Gastroesophageal sphincter (tissue), 4 donors: ENCODE results near the gene PRKG1. TPM values are rescaled to one million over a fixed set of nuclear protein-coding genes. Genes with fewer than 3 reads are reported as not detected.

Source experiments
- ATAC-seq: fragments of 150-250 bp; one replicate; pipeline ENCODE4 v1.9.1; 2016; ENCODE audit warnings: mild to moderate bottlenecking, moderate library complexity
- H3K27ac ChIP-seq, 4 donors: fragments of 200-600 bp; sonication (generic) in 3 of 4; 1 replicate in 3 of 4; 2 replicates in 1 of 4; pipeline ENCODE4 v1.5.1; 2016 to 2019
- H3K27me3 ChIP-seq: fragments of 200-600 bp; sonication (generic); one replicate; pipeline ENCODE4 v1.5.1; 2019
- H3K36me3 ChIP-seq, 2 donors: fragments of 200-600 bp; sonication (generic); one replicate each; pipeline ENCODE4 v1.5.1; 2019; ENCODE audit warnings: control low read depth in 1 of 2
- H3K4me1 ChIP-seq, 3 donors: fragments of 200-600 bp; sonication (generic); 1 replicate in 2 of 3; 2 replicates in 1 of 3; pipeline ENCODE4 v1.5.1; 2016 to 2019; ENCODE audit warnings: control low read depth in 2 of 3
- H3K4me3 ChIP-seq, 2 donors: fragments of 200-600 bp; sonication (generic); one replicate each; pipeline ENCODE4 v1.5.1; 2019; ENCODE audit warnings: mild to moderate bottlenecking in 1 of 2, moderate library complexity in 1 of 2
- H3K9me3 ChIP-seq, 3 donors: fragments of 200-600 bp; sonication (generic); one replicate each; pipeline ENCODE4 v1.5.1; 2017 to 2019; ENCODE audit warnings: control low read depth in 2 of 3
- EP300 ChIP-seq: sonication (generic); formaldehyde crosslinking; IDR thresholded peaks from one replicate; pipeline ENCODE4 v1.6.1; 2017; ENCODE audit warnings: antibody characterized with exemption, mild to moderate bottlenecking
- POLR2A ChIP-seq, 2 donors: fragments of 450-650 bp; IDR thresholded peaks; one replicate each; pipeline ENCODE4 v1.6.1; 2017; ENCODE audit warnings: antibody characterized with exemption in 2 of 2, mild to moderate bottlenecking in 2 of 2, moderate library complexity in 1 of 2
- POLR2AphosphoS5 ChIP-seq: sonication (generic); formaldehyde crosslinking; IDR thresholded peaks from one replicate; pipeline ENCODE4 v1.6.1; 2017; ENCODE audit warnings: antibody characterized with exemption
- WGBS, 2 donors: methylation state at CpG; one replicate each; pipeline ENCODE4 v1.1.5; 2018; ENCODE audit warnings: low coverage in 1 of 2; 5-methylcytosine and 5-hydroxymethylcytosine counted together
- total RNA-seq, 4 donors: library from RNA; depleted of rRNA; stranded (reverse); fragments of >200 nt; gene quantifications; one replicate each; pipeline ENCODE4 v1.1.0, GENCODE V29; 2016
- TF ChIP-seq, protein P1 (sequence below), 4 experiments: fragments of 200-600 bp in 2 of 4; fragments of 450-650 bp in 2 of 4; sonication (generic) in 1 of 4; IDR thresholded peaks; one replicate each; pipeline ENCODE4 v1.5.1; 2017 to 2019; ENCODE audit warnings: antibody characterized with exemption in 4 of 4, mild to moderate bottlenecking in 2 of 4, moderate library complexity in 2 of 4

PRKG1 gene
- total RNA-seq, 4 donors from 2014 or later = 27.5 to 73.2 (median 39.2) TPM

DNA sequence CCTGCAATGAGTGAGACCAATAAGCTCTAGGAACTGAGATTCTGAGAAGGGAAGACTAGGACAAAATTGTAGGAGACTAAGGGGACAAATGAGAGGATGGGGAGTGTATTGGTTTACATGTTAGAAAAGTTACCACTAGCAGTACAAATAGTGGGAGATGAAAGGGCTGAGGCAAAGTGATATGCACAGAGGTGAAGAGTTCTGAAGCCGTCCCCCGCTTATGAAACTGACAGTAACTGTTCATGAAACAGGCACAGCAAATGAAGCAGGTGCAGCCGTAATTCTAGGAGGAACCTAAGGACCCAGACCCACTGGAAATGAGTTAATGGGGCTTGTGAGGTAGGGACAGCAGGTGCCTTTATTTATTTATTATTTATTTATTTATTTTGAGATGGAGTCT is 211.3 kb downstream of the PRKG1 start:
- Histone ChIP-seq H3K4me1 (no peaks in the 10 kb centered on the region), H3K27me3 (no peaks in the 10 kb centered on the region), H3K9me3 (no peaks in the 10 kb centered on the region), H3K27ac (no peak overlapping the region), H3K36me3 (no peaks in the 10 kb centered on the region), H3K4me3 (no peak overlapping the region)
- 94 to 95% methylated on average over 3 of the region's 3 CpGs for WGBS, 2 donors
- no peak for ATAC-seq
- TF ChIP-seq EP300 (no peak), POLR2AphosphoS5 (no peak), POLR2A (IDR thresholded peaks at IDR 0.05) (no peak)
- TF ChIP-seq, protein P1, sequence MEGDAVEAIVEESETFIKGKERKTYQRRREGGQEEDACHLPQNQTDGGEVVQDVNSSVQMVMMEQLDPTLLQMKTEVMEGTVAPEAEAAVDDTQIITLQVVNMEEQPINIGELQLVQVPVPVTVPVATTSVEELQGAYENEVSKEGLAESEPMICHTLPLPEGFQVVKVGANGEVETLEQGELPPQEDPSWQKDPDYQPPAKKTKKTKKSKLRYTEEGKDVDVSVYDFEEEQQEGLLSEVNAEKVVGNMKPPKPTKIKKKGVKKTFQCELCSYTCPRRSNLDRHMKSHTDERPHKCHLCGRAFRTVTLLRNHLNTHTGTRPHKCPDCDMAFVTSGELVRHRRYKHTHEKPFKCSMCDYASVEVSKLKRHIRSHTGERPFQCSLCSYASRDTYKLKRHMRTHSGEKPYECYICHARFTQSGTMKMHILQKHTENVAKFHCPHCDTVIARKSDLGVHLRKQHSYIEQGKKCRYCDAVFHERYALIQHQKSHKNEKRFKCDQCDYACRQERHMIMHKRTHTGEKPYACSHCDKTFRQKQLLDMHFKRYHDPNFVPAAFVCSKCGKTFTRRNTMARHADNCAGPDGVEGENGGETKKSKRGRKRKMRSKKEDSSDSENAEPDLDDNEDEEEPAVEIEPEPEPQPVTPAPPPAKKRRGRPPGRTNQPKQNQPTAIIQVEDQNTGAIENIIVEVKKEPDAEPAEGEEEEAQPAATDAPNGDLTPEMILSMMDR (IDR thresholded peaks at IDR 0.05) = no peak

DNA sequence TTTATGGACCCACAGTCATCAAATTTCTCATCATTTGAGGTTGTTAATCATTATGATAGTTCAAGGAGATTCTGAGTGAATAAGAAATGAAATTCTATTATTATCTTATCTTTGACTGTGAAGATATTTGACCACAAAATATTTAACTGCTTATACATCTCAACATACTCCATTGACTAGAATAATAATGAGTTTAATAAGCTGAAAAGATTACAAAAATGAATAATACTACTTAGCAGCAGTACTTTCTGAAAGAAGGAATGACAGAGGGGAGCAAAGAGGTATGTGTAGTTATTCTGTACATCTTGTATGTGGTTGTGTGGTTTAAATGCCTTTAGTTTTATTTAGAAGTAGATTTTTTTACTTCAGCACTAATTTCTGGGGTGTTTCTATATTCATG is 214.2 kb downstream of the PRKG1 start:
- TF ChIP-seq POLR2A (IDR thresholded peaks at IDR 0.05) = no peak
- TF ChIP-seq, protein P1 (IDR thresholded peaks at IDR 0.05) = no peak
- no peak for TF ChIP-seq EP300
- no peak for TF ChIP-seq POLR2AphosphoS5
- no peak overlapping the region for H3K4me3 ChIP-seq
- no peak overlapping the region for H3K27ac ChIP-seq
- no peaks in the 10 kb centered on the region for H3K4me1 ChIP-seq
- no peaks in the 10 kb centered on the region for H3K36me3 ChIP-seq
- ATAC-seq = no peak
- H3K27me3 ChIP-seq = no peaks in the 10 kb centered on the region
- no peaks in the 10 kb centered on the region for H3K9me3 ChIP-seq

DNA sequence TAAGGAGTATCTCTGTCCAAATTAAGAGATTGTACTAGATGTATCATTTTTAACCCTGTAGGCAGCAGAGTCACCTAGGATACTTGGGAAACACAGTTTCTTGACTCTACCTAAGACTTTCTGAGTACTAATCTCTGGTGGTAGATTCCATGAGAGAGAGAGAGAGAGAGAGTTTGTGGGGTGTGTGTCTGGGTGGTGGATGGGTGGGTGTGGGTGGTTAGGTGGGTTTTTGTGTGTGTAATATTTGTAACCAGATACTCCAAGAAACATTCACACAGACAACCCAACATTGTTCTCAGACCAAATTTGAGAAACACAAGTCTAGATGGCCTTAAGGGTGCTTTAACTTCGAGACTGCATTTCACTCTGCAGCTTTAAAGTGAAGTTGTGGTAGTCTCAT is 215.2 kb downstream of the PRKG1 start:
- ATAC-seq = no peak
- Histone ChIP-seq H3K9me3 (no peaks in the 10 kb centered on the region), H3K36me3 (no peaks in the 10 kb centered on the region), H3K4me1 (no peaks in the 10 kb centered on the region), H3K27me3 (no peaks in the 10 kb centered on the region), H3K4me3 (no peak overlapping the region), H3K27ac (no peak overlapping the region)
- WGBS, 2 donors = 93 to 100% methylated on average over 1 of the region's 1 CpG
- TF ChIP-seq, protein P1 (IDR thresholded peaks at IDR 0.05) = no peak
- TF ChIP-seq EP300 (no peak), POLR2AphosphoS5 (no peak), POLR2A (IDR thresholded peaks at IDR 0.05) (no peak)

DNA sequence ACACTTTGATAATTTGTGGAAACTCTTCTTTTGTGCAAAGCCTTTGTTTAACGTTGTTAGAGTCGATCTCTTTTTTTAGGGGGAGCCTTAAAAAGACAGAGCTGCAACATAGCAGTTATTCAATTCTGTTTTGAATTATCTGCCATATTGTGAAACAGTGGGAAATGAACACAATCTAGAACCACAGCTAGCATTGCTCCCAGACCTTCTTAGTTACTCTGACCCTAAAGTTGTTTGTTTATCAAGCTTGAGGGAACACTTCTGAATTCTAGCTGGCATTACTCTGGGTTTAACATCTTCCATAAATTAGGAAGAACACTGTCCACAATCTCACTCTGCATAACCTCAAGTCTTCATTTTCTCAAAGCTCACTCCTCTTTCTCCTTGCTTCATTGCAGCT is 217.7 kb downstream of the PRKG1 start:
- 24 to 63% methylated on average over 2 of the region's 2 CpGs for WGBS, 2 donors
- H3K27me3 ChIP-seq = no peaks in the 10 kb centered on the region
- no peaks in the 10 kb centered on the region for H3K4me1 ChIP-seq
- no peak for ATAC-seq
- H3K9me3 ChIP-seq = no peaks in the 10 kb centered on the region
- H3K27ac ChIP-seq = no peak overlapping the region
- no peak for TF ChIP-seq POLR2A (IDR thresholded peaks at IDR 0.05)
- H3K36me3 ChIP-seq = no peaks in the 10 kb centered on the region
- H3K4me3 ChIP-seq = no peak overlapping the region

DNA sequence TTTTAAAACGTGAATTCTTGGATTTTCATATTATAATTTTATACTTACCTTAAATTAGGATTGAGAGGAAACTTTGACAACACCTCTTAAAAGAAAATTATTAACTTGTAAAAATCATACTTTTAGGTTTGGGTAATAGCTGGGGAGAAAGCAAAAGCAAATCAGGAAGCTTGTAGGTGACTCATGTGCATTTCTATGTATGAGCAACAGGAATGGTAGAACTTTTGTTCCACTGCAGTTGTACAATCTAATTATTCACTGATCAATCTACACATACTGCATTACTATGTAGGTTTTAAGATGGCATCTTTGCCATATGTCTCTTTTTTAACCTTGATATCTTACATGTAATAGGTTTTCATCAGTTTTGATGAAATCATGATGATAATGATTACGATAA is 223.2 kb downstream of the PRKG1 start:
- Histone ChIP-seq H3K27me3 (no peaks in the 10 kb centered on the region), H3K27ac (no peak overlapping the region), H3K9me3 (no peaks in the 10 kb centered on the region), H3K36me3 (no peaks in the 10 kb centered on the region), H3K4me3 (no peak overlapping the region), H3K4me1 (peaks cover 8 to 30% (median 12%) of the 10 kb centered on the region in 3 donors)
- WGBS, 2 donors = 49 to 90% methylated on average over 2 of the region's 2 CpGs
- TF ChIP-seq, protein P1 (IDR thresholded peaks at IDR 0.05) = no peak
- ATAC-seq = no peak
